ENCODE measurements around the gene TSEN54. TPM values are rescaled to one million over a fixed set of nuclear protein-coding genes. Genes with fewer than 3 reads are reported as not detected.

TSEN54 gene
- total RNA-seq, 2 experiments from 2014 or later, result 38.8 to 45.4 TPM

GRCh38 chr17:75490953-75491649 is 25.2 kb upstream of the TSEN54 start:
- no peak for DNase-seq
- CTCF ChIA-PET, result no interaction called here
- POLR2A ChIA-PET, result interaction anchor here (1.0 kb wide), 1 partner anchor 9 kb away, joined by 3 read pairs; no protein-coding TSS in a partner anchor
- H3K36me3 Mint-ChIP-seq (ENCODE audit: low read depth), result peaks cover 2% of the 10 kb centered on the region
- no peaks in the 10 kb centered on the region for H3K27me3 Mint-ChIP-seq
- no peak for TF ChIP-seq CTCF (IDR thresholded peaks at IDR 0.05)
- no peak overlapping the region for H3K4me3 Mint-ChIP-seq
- no peak for ATAC-seq
- H3K9me3 Mint-ChIP-seq, result no peaks in the 10 kb centered on the region
- intact Hi-C loops (cut with micrococcal nuclease), result no loop called here
- H3K27ac Mint-ChIP-seq, result no peak overlapping the region
- H3K4me1 Mint-ChIP-seq (ENCODE audit: low read depth), result peaks cover 17% of the 10 kb centered on the region

DNA sequence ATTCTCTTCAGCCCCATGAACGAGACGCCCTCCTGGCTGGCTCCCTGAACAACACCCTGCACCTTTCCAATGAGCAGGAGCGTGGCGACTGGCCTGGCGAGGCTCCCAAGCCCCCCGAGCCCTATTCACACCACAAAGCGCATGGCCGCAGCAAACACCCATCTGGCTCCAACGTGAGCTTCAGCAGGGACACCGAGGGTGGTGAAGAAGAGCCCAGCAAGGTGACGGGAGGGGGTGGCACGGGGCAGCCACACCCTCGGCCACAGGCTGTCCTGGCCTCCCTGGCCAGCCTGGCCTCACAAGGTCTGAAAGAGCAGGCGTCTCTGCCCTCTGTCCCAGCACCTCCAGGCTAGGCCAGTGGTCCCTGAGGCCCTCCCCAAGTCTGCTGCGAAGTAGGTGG is 24.6 kb upstream of the TSEN54 start:
- ATAC-seq (no peak), DNase-seq (no peak)
- peaks cover 2% of the 10 kb centered on the region for H3K36me3 Mint-ChIP-seq (ENCODE audit: low read depth)
- peaks cover 12% of the 10 kb centered on the region for H3K4me1 Mint-ChIP-seq (ENCODE audit: low read depth)
- intact Hi-C loops (cut with micrococcal nuclease), result no loop called here
- TF ChIP-seq CTCF (IDR thresholded peaks at IDR 0.05), result no peak
- ChIA-PET POLR2A (interaction anchor here (1.0 kb wide), 1 partner anchor 9 kb away, joined by 3 read pairs; no protein-coding TSS in a partner anchor), CTCF (interaction anchor here (0.6 kb wide), 1 partner anchor 65 kb away, joined by 3 read pairs; no protein-coding TSS in a partner anchor)
- H3K4me3 Mint-ChIP-seq, result no peak overlapping the region
- no peaks in the 10 kb centered on the region for H3K27me3 Mint-ChIP-seq
- H3K27ac Mint-ChIP-seq, result no peak overlapping the region
- no peaks in the 10 kb centered on the region for H3K9me3 Mint-ChIP-seq

- no peak for TF ChIP-seq CTCF (IDR thresholded peaks at IDR 0.05)
- no peak overlapping the region for H3K27ac Mint-ChIP-seq
- CTCF ChIA-PET, result no interaction called here
- H3K4me1 Mint-ChIP-seq (ENCODE audit: low read depth), result peaks cover 5% of the 10 kb centered on the region
- H3K9me3 Mint-ChIP-seq, result no peaks in the 10 kb centered on the region
- no peaks in the 10 kb centered on the region for H3K27me3 Mint-ChIP-seq
- DNase-seq, result no peak
- no peaks in the 10 kb centered on the region for H3K36me3 Mint-ChIP-seq (ENCODE audit: low read depth)
- POLR2A ChIA-PET, result no interaction called here
- ATAC-seq, result no peak
- intact Hi-C loops (cut with micrococcal nuclease), result no loop called here
- H3K4me3 Mint-ChIP-seq, result no peak overlapping the region
Measured at GRCh38 chr17:75492555-75493168, 23.7 kb upstream of the TSEN54 start.

GRCh38 chr17:75493476-75494129 is 22.7 kb upstream of the TSEN54 start:
- TF ChIP-seq CTCF (IDR thresholded peaks at IDR 0.05), result no peak
- Mint-ChIP-seq H3K36me3 (ENCODE audit: low read depth) (peaks cover 1% of the 10 kb centered on the region), H3K27me3 (no peaks in the 10 kb centered on the region), H3K4me1 (ENCODE audit: low read depth) (peaks cover 5% of the 10 kb centered on the region), H3K4me3 (no peak overlapping the region), H3K27ac (no peak overlapping the region), H3K9me3 (no peaks in the 10 kb centered on the region)
- POLR2A ChIA-PET, result no interaction called here
- CTCF ChIA-PET, result no interaction called here
- intact Hi-C loops (cut with micrococcal nuclease), result no loop called here
- DNase-seq (no peak), ATAC-seq (no peak)
